Panc1 (cell line): ENCODE measurements around the gene MXD3.

ENCODE experiments used
- POLR2AphosphoS5 ChIP-seq: IDR thresholded peaks from 2 replicates; pipeline ENCODE4 v1.6.1; 2012; ENCODE audit warnings: mild to moderate bottlenecking, low read depth, low read length, moderate library complexity
- REST ChIP-seq, 2 experiments: IDR thresholded peaks; 2 replicates each; pipeline ENCODE4 v1.6.1; 2011 to 2012; ENCODE audit warnings: low read depth in 2 of 2, control low read depth in 1 of 2, low read length in 1 of 2, mild to moderate bottlenecking in 1 of 2, moderate library complexity in 1 of 2; ENCODE audit not compliant: insufficient read depth in 1 of 2
- SIN3A ChIP-seq: IDR thresholded peaks from 2 replicates; pipeline ENCODE4 v1.6.1; 2012; ENCODE audit warnings: low read depth, mild to moderate bottlenecking, low read length, moderate library complexity, borderline replicate concordance; ENCODE audit not compliant: insufficient read depth
- TCF7L2 ChIP-seq: IDR thresholded peaks from 2 replicates; pipeline ENCODE4 v1.6.1; 2011; ENCODE audit warnings: mild to moderate bottlenecking, low read depth, low read length, inconsistent platforms
- TF ChIP-seq, protein P1 (sequence below): fragments of 450-650 bp; IDR thresholded peaks from 2 replicates; pipeline ENCODE4 v1.5.1; 2017; ENCODE audit warnings: mild to moderate bottlenecking

DNA sequence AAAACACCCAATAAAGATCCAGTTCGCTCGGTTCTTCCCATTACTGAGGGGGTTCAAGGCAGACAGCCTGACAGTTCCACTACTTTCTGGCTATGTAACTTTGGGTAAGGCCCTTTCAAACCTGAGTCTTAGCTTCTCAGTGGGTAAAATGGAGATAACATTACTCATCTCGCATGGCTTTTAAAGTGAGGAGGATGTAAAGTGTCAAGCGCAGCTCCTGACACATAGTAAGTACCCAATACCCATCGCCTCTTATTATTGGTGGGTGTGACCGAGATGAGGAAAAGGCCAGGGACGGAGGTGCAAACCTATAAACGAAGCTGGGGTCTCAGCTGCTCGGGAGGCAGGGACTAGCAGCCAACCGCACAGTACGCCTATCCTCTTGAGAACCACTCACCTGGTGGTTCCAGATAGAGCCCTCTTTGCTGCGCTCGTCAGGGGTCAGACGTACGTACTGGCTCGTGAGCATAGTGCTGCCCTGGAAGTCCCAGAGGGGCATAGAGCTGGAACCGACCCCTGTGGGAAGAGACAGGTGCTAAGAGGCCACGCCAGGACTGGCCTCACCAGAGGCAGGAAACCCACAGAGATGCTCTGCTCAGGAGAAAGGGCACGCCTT is 39.2 kb upstream of the MXD3 start:
- no peak for TF ChIP-seq POLR2AphosphoS5
- TF ChIP-seq, protein P1, sequence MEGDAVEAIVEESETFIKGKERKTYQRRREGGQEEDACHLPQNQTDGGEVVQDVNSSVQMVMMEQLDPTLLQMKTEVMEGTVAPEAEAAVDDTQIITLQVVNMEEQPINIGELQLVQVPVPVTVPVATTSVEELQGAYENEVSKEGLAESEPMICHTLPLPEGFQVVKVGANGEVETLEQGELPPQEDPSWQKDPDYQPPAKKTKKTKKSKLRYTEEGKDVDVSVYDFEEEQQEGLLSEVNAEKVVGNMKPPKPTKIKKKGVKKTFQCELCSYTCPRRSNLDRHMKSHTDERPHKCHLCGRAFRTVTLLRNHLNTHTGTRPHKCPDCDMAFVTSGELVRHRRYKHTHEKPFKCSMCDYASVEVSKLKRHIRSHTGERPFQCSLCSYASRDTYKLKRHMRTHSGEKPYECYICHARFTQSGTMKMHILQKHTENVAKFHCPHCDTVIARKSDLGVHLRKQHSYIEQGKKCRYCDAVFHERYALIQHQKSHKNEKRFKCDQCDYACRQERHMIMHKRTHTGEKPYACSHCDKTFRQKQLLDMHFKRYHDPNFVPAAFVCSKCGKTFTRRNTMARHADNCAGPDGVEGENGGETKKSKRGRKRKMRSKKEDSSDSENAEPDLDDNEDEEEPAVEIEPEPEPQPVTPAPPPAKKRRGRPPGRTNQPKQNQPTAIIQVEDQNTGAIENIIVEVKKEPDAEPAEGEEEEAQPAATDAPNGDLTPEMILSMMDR: no peak
- TF ChIP-seq REST (IDR thresholded peaks at IDR 0.05; ENCODE audit: insufficient read depth in 1 of 2, low read depth in 2 of 2, low read length in 1 of 2): no peak
- TF ChIP-seq TCF7L2: no peak
- no peak for TF ChIP-seq SIN3A
